GM19463 (cell line): ENCODE measurements around the gene CMIP.

Experiments
- ATAC-seq: cut with Tn5 transposase; IDR thresholded peaks from one replicate; pipeline ENCODE4 v1.9.1; 2021; ENCODE audit warnings: mild to moderate bottlenecking, moderate library complexity; ENCODE audit not compliant: unreplicated experiment

The CMIP gene

DNA sequence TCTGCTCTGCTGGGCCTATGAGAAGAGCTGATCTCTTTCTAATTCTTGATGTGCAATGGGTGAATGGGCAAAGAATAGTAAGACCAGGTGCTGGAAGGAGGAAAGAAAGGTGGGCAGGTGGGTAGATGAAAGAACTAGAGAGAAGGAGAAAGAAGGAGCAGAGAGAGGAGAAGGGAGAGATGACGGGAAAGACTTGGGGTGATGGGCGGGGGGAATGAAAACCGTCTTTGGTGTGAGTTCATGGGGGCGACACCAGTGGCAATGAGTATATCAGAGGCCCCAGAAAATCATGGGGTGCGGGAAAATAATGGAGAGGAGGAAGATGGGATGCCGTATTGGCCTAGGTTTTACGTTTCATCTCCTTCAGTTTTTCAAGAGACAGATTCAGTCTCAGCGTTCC, 205.7 kb downstream of the CMIP start:
- ATAC-seq = no peak

DNA sequence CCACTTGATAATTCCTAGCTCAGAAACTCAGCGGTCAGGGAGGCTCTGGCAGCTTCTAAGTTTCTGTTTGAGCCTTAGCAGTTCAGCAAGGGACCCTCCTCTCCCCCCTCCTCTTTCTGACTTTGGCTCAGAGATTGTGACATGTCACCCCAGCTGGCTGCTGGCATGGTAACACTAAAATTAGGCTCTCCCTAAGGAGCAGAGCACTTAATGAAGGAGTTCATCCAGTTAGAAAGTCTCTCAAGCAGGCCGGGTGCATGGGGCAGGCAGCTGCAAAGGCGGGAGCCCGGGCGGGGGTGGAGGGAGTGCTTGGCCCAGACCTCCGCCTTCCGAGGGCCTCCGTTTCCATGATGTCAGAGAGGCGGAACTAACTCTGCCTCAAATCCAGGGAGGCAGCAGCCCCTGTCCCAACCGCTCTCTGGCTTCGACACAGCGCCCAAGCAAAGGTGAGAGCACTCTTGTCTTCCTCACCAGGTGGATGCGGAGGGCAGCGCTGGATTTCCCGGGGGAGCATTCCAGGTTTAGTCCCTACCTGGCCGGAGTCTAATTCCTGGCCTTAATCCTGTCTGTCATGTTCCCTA, 206.5 kb downstream of the CMIP start:
- no peak for ATAC-seq

DNA sequence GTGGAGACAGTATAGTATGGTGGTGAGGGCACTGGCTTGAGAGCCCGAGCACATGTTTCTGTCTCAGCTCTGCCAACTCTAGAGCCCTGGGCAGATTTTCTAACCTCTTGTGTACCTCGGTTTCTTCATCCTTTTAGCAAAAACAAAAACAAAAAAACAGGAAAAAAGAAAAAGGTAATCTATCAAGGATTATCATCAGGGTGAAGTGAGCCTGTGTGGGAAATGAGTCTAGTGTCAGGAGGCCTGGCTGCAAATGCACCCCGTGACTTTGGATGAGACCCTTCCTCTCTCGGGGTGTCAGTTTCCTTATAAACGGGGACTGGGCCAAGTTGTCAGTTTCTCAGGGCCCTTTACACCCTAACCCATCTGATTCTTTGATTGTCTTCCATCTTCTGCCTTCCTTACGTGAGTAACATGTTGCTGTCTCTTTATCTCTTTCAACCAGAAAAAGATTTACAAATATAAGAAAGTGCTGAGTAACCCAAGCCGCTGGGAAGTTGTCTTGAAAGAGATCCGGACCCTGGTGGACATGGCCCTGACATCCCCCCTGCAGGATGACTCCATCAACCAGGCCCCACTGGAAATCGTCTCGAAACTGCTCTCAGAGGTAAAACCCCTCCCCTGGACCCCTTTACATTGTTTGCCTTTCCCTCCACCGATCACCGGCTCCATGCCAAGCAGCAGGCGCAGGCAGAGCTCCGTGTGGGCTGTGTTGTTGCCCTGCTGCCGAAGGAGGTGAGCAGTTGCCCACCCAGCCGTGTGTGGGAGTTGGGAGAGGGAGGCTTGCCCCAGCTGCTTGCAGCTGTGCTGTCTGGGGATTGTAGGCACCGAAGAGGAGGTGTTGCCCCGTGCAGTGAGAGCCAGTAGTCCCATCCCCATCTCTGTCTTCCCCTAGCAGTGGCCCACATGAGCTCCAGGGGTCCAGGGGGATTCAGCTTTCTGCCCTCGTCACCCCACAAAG, 207.4 kb downstream of the CMIP start:
- ATAC-seq = no peak

DNA sequence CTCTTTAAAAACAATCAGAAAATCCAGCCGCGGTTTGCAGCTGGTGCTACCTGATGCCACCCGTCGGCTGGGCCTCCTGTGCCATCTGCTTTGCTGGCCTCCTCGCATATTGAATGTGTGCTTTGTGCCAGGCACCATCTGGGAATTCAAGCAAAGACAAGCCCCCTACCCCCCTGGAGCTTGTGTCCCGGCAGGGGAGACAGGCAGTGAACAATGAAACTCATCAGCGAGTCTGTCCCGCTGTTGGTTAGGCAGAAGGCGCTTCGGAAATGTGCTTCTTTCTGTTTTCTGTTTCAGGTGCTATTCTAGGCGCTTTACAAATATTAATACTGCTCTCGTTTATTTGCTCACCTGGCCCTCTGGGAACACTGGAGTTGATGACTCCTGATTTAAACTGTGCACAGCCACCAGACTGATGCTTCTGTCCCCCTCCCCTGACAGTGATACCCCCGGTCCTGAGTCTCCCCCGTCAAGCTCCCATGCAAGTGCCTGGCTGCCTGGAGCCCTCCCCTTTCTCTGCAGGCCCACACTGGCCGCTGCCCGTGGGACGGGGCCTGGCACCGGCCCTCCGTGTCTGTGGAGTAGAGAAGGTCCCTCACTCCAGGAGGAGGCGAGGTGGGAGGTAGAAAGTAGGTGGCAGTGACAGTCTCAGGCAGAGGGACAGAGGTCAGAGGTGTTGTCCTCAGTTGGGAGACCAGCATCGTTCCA, 208.3 kb downstream of the CMIP start:
- ATAC-seq = no peak

DNA sequence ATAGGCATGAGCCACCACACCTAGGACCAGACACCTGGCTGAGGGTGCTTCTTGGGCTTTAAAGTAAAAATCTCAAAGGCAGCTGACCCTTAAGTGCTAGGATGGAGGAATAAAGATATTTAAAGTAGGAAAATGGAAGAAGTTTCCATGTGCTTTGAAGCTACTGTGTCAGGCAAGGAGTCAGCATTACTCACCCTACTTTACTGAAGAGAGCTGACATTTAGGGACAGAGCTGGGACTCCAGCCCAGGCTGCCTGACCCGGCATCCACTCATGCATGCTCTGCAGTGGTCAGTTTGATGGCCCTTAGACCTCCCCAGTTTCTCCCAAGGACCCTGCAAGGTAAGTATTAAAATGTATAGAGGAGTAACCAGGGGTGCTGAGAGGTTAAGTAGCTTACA, 209.7 kb downstream of the CMIP start:
- ATAC-seq = no peak

DNA sequence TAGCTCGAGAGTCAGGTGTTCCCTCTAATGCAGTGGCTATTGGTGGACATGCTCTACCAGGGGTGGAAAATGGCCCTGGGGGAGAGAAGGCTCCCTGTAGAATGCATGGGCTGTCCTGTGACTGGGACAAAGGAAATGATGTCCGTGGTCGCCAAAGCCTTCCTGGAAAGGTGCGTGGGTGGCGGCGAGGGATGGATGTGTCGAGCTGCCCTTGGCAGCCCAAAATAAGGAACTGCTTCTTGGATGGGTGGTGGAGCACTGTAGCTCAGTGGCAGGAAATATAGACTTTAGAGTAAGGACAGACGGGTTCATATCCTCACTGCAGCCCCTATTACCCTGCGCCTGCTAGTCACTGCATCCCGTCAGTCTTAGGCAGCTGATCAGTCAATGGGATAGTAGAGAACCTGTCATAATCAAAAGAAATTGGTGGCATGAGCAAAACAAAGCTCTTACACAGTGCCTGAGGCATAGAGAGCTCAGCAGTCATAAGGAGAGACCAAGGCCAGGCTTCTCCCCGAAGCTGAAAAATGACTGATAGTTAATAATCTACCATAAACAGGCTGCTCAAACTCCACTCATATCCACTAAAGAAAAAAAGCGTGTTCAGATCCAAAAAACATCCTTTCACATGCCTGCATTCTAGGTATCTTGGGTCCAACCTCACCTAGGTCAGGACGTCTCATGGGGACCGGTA, 211.0 kb downstream of the CMIP start:
- ATAC-seq = no peak

DNA sequence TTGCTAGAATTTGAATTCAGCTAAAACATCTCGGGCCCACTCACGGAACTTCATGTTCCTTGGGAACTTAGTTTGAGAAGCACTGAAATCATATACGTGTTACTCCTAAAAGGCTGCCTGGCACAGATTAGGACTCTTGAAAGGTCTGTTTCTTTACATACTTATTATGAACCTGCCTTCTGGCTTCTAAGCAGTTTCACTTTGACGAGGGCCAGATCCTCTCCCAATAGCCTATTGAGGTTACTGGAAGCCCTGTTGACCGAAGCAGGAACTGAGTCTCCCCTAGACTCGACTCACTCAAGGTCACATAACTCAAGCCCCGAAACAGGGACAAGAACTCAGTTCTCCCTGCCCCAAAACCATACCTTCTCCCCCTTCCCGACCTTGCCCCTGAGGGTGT, 212.6 kb downstream of the CMIP start:
- ATAC-seq = no peak

DNA sequence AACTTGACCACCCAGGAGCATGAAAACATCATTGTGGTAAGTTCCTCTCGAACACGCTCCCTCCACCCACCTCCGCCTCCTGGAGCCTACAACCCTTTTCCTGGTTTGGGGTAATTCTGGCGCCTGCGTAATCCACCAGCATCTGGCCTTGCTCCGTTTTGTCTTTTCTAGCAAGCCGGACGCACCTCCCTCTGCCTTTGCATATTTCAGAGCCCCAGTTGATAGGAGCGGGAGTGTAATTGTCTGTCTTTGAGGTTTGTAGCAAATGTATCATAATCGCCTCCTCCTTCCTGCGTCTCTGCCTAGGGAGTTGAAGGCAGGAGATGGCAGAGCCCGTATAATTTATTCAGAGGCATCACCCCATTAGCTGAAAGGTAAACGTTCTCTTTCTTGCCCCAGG, 213.2 kb downstream of the CMIP start:
- no peak for ATAC-seq

DNA sequence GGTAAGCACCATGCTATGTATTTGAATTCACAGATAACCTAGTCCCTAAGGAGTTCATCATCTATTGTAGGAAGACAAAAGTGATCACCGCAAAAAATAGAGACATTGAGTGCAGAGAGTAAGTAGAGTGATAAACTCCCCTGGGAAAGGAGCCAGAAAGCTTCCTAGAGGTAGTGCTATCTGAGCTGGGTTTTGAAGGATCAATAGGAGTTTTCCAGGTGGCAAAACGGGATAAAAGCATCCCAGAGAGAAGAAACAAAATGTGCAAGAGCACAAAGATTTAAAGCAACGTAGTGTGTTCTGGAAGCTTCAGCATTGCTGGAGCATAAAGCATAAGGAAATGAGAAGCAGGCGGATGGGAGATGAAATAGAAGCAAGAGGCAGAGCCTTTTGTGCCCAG, 213.8 kb downstream of the CMIP start:
- ATAC-seq = no peak

DNA sequence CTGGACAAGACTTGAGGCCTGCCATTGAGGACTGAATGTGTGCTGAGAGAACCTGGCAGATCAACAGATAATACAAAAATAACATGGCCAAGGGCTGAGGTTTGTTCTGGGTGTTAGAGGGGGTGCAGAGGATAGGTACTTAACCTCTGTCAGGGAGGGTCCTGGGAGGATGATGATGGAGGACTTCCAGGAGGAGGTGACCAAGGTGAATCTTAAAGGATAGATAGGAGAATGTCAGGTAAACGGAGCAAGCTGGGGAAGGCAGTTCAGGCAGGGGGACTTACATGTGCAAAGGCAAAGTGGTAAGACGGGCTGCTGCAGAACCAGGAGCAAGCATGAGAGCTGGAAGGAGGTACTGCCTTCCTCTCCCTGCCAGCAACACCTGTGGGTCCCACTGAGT, 214.6 kb downstream of the CMIP start:
- ATAC-seq = no peak

DNA sequence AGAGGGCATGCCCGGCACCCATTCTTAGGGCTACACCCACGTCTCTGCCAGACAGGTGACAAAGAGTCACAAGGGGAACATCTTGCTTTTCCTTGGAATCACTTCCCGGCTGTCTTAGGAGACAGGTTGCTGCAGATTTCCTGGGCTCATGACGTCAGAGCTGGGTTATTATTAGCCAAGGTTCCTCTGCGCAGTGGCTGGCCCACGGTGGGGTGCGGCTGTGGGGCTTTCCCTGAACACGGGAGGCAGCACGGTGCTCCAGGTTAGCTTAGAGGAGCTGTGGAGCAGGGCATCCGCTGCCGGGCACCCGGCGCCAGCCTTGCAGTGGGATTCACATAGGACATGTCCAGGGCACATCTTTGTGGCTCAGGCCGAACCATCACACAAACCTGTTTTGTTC, 216.5 kb downstream of the CMIP start:
- no peak for ATAC-seq

DNA sequence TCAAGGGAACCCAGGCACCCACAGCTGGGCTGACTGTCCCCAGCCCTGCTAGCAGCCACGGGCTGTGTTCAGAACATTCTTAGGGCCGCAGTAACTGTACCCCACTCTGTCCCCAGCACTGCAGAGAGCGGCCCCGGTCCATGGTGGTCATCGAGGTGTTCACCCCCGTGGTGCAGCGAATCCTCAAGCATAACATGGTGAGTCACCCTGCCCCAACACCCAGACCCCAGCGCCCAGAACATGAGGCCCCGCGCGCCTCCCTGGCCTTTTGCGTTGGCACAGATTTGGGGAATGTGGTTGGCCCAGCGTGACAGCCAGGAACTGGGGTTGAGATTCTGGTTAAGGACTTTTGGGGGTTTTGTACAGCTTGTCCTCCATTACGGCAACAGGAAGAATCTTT, 219.5 kb downstream of the CMIP start:
- ATAC-seq = no peak

DNA sequence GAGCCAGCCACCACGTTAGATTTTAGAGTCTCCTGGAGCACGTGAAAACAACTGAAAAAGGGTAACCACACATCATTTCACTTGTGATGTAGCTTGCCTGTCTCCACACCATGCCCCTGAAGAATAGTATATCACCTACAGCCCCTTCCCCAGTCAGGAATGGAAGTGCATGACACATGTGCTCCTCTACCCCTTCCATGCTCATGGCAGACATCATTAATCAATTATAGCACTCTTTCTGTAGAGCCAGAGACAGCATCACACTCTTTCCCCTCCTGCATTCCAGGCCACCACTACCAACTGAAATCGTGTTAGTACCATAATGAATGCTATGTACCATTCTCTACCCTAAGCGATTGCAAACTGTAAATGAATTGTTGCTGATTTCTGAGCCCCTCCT, 221.0 kb downstream of the CMIP start:
- no peak for ATAC-seq

DNA sequence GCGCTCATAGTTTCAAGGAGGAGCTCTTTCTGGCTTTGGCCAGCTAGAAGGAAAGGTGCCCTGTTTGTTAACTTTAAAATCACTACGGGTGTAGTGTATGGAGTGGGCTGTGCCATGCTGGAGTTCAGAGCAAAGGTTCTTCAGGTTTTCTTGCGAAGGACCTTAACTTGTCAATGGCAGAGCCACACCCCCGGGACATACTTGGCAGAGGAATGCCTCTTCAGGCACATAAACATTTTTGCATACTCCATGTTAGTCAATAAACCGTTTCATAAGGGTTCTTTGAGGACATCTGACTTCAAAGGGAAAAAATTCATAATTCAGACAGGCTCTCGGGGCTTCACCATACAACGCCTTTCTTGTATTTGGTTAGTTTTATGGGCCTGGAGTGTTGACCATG, 221.5 kb downstream of the CMIP start:
- ATAC-seq = no peak

DNA sequence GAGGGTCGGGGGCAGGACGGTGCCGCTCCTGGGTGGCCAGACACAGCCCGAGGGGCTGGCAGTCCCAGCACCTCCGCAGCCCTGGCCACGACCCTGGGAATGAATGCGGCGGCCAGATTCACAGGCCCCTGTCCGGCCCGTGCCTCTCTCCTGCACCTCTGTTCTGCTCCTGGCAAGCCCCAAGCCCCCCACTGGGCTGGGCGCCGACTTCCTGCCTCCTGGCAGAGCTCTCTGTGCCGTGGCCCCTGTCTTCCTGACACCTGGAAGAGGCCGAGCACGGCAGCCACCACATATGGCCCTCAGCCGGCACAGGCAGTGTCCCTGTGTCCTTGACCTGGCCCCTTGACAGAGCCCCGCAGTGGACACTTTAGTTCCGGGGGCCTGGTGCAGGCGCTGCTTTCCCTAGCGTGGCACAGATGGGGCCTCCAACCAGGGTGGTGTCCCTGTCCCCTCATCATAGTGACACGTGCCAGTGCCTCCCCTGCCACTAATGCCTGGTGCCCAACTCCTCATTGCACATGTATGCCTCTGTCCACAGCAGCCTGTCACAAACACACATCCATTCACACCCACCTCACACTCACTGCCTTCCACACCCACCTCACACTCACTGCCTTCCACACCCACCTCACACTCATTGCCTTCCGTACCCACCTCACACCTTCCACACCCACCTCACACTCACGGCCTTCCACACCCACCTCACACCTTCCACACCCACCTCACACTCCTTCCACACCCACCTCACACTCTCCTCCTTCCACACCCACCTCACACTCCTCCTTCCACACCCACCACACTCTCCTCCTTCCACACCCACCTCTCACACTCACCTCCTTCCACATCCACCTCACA, 223.9 kb downstream of the CMIP start:
- no peak for ATAC-seq

DNA sequence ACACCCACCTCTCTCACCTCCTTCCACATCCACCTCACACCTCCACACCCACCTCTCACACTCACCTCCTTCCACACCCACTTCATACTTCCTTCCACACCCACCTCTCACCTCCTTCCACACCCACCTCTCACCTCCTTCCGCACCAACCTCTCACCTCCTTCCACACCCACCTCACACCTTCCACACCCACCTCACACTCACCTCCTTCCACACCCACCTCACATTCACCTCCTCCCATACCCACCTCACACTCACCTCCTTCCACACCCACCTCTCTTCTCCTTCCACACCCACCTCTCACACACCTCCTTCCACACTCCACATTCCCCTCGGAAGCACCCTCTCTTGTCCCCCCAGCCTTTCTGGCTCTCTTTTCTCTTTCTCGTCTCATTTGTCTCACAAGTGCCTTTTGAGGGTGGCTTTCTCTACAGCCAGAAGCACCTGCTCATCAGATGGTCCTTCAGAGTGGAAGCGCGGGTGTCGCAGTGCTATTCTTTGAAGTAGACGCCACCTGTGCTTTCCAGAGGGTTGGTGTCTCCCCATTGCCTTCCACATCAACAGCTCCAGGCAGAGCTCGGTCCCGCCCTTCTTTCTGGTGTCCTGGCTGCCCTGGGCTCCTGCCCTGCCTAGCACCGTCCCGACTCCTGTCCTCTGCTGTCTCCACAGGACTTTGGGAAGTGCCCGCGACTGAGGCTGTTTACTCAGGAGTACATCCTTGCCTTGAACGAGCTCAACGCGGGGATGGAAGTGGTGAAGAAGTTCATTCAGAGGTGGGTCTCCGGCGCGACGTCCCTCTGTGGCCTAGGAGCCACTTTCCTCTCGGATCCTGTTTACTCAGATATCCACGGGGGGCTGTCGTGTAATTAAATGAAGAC, 225.1 kb downstream of the CMIP start:
- ATAC-seq = no peak

DNA sequence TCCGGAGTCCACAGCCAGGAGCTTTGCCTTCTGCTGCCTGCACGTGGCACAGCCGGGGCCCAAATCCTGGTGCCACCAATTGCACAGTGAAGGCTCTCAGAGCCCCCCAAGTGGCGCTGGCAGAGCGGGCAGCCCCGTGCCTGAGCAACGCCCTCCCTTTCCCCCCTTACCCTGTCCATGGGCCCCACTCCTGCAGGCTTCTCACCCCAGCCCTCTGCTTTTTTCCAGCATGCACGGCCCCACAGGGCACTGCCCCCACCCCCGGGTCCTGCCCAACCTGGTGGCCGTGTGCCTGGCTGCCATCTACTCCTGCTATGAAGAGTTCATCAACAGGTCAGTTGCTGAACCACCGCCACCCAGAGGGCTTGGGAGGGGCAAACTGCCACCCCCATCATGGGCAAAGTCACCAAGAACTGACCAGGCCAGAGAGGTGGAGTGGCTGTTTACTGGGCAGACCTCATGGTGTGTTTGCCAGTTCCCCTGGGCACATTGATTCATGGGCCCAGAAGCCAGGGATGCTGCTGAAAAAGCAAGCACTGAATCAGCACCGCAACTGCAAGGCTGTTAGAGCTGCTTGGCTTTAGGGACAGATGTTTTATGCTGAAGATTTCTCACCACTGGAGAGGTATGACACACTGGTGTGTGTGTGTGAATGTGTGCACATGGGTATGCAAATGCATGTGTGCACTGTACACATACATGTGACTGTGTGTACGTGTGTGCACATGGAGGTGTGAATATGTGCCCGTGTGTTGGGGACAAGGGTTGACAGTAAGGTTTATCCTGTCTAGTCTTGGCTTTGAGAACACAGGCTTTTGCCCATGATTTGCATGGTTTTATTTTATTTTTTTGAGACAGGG, 227.4 kb downstream of the CMIP start:
- no peak for ATAC-seq

DNA sequence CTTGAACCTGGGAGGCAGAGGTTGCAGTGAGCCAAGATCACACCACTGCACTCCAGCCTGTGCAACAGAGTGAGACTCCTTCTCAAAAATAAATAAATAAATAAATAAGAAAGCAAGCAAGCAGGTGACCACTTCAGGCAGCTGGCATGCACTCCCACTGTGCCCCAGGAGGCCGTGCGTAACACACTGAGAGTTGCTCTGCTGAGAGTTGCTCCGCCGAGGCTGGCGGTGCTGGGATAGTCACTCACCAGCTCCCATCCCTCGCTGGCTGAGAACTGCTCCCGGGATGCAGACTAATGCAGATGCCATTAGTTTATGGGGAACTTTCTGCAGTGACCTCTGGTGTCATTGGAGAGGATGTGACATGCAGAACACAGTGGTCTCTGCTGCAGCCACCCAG, 228.8 kb downstream of the CMIP start:
- no peak for ATAC-seq

DNA sequence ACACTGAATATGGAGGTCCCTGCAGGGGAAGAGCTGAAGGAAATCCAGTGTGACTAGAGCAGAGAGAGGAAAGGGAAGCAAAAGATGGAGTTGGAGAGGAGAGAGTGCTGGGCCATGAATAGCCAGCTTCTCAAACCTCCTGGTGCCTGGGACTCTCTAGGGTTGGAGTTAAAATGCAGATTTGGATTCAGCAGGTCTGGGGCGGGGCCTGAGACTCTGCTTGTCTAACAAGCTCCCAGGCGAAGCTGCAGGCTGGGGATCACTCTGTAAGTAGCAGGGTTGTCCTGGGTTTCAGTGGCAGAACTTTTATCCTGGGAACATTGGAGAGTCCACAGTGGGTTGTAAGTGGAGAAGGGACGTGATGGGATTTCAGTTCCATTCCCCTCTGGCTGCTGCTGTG, 231.1 kb downstream of the CMIP start:
- no peak for ATAC-seq
